ENCODE results near the gene PDLIM5.

Gene PDLIM5

DNA sequence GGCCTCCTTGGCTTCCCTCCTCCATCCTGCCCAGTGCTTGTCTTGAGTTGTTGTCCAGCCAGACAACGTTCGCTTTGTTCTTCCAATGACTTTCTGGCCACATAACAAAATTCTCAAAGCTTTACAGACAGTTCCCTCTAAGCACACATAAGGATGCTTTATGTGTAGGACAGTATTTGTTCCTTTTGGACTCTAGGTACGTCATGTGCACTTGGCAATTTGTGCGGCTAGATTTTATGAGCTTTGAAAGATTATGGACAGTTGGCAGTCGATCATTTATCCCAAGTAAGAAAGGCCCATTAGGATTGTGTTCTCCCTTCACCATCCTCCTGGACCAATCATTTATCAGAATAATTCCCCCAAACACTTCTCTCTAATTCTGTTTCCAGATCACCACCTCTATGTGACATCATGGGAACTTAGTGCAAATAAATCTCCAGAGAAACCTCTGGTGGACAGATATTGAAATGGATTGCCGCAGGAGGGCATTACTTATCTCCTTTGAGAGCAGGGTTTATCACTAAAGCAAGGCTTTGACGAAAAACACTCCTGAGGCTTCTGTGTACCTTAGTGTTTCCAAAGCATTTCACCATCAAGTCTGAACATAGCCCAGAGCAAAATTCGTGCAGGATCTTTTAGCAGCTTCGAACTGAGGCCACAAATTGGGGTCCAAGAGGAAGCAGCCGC lies 228.6 kb downstream of the PDLIM5 start:
- DNase-seq (ENCODE audit: low read depth in 2 of 3, low spot score in 1 of 3), result no peak

DNA sequence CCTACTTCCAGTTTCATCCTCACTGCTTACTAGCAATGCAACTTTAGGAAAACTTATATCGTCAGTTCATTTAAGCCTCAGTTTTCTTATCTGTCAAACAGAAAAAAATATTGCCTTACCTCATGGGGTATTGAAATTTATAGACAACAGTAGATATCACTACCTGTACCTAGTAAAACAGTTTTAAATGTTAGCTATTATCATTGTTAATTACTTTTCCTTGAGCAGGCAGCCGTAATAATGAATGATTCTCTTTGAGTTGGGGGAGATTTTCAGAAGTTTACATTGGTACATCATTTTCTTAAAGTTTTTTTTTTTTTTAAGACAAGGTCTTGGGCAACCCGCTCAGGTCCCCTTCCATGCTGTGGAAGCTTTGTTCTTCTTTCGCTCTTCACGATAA lies 234.3 kb downstream of the PDLIM5 start:
- DNase-seq (ENCODE audit: low read depth in 2 of 3, low spot score in 1 of 3), result no peak

DNA sequence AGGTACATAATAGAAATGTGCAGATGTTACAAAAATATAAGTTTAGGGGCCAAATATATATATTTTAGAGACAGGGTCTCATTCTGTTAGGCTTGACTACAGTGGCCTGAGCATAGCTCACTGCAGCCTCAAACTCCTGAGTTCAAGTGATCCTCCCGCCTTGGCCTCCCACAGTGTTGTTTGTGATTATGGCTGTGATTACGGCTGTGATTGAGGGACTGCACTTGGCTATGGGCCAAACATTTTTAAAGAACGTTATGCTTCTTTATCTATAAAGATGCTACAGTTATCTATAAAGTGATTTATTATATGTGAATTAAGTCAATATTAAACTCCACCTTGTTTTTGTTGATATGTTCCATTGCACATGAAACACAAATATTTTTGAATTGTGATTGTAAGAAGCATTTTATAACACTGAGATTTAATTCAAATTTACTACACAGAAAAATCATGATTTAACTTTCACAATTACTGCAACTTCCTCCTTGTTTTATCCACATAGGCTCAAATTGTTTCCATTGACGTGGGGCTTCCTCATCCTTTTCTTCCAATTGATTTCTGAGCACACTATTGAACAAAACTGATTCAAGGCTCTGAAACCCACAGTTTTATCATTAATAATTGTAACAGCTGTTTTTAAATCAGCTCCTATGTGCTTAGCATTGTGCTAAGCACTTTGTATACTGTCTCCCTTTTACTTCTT lies 237.6 kb downstream of the PDLIM5 start:
- no peak for DNase-seq (ENCODE audit: low read depth in 2 of 3, low spot score in 1 of 3)

DNA sequence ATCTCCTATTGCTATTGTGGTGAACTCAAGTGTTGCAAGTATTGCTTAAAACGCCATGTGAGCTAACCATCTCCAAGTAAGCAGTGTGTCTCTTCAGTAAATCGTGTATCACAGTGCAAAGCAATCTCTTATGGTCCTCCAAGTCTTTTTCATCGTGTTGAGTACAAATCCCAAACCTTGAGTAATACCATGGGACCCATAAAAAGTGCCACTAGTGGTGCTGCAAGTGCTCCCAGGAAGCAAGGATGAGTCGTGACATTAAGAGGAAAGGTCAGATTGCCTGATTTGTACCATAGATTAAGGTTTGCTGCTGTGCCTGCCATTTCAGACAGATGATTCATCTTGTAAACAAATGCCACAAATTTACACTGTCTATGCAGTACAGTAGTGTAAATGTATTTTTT lies 239.1 kb downstream of the PDLIM5 start:
- DNase-seq (ENCODE audit: low read depth in 2 of 3, low spot score in 1 of 3), result no peak

DNA sequence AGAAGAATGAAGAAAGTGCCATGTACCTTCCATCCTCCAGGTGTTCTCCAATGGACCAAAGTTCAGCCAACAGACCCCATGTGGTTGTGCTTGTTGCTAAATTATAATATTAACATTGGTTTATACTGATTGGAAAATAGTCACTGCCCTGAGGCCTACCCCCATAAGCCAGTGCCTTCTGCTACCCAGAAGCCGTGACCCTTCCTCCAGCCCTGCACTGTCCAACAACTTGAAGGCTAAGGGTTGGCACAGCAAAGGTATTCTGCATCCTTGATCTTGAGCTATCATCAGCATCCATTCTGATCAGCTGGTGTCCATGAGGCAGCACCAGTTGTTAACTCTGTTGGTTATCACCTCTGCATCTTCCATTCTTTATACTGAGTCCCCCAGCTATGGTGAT lies 239.8 kb downstream of the PDLIM5 start:
- DNase-seq (ENCODE audit: low read depth in 2 of 3, low spot score in 1 of 3), result no peak

DNA sequence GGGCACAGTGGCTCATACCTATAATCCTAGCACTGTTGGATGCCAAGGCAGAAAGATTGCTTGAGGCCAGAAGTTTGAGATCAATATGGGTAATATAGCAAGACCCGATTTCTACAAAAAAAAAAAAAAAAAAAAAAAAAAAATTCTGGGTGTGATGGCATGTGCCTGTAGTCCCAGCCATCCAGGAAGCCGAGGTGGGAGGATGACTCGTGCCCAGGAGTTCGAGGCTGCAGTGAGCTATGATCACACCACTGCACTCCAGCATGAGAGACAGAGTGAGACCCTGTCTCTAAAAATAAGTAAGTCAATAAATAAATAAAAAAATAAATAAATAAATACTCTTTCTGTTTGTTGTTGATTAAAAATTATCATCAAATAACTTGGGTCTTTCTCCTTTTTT lies 243.6 kb downstream of the PDLIM5 start:
- DNase-seq (ENCODE audit: low read depth in 2 of 3, low spot score in 1 of 3), result no peak

DNA sequence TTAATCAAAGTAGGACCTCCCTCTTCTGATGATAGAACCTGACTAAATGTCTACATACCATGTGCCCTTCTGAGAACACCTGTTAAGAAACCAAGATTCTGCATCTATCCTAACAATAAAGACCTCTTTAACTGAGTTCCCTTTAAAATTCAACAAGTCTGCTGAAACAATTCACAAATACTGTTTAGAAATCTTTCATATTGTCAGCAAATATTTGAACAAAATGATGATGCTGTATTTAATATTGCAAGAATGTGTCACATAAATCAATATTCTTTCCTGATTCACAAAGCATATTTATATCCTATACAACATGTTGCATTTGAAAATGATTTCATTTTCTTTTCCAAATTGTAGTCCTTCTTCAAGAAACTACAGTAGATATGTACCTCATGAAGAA lies 246.4 kb downstream of the PDLIM5 start:
- DNase-seq (ENCODE audit: low read depth in 2 of 3, low spot score in 1 of 3), result no peak

DNA sequence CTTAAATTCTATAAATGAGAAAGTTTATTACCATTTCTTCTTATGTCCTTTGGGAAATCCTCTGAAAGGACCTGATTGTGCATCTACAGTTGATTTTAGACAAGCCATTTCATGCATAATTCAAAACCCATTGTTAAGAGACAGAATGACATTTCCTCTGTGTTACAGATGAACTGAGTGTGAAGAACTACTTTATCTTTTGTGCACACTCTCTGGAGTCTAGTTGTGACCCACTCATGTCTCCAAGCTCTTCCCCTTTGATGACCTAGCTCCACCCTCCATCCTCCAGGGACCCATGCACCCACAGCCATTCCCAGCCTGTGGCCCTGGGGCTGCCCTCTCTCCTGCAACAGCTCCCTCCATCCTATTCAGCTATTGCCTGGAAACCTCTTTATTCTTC lies 248.6 kb downstream of the PDLIM5 start:
- no peak for DNase-seq (ENCODE audit: low read depth in 2 of 3, low spot score in 1 of 3)

DNA sequence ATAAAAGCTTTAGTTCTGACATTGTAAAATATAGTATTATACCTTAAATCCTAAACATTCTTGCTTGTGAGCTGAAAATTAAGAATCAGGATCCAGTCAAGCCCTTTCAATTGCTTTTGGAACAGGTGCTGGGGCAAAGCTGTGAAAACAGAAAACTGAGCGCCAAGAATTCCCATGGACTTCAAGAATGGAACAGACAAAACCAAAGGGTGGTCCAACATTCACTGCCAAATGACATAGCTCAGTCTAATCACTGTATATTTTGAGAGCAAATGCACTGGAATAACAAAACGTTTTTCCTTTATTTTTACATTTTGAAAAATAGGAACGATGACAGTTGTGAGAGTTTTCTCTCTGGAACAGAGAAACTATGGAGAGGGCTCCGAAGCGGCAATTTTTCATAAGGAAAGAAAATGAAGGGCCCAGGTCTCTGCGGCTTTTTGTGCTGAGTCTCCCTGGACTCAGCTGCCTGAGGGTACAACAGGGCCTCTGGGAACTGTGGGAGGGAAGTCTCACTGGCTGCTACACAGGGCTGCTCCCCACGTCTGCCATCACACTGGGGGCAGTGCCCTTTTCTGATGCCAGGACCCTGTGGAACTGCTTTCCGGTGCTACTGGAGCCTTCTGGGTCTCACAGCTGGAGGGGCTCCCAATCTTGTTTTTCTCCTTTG lies 250.0 kb downstream of the PDLIM5 start:
- no peak for DNase-seq (ENCODE audit: low read depth in 2 of 3, low spot score in 1 of 3)

DNA sequence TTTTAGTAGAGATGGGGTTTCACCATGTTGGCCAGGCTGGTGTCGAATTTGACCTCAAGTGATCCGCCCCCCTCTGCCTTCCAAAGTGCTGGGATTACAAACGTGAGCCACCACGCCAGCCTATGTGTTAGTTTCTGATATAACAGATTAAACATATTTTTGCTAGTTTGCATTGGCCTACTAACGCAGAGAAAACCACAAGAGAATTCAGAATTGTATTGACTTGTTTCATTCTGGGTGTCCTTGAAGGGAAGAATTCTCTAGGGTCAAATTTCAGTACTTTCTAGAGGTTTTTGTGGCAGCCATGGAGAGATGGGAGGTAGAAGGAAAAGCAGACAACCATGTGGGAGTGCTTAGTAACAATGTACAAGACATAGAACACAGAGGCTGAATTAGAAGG lies 259.9 kb downstream of the PDLIM5 start:
- no peak for DNase-seq (ENCODE audit: low read depth in 2 of 3, low spot score in 1 of 3)

DNA sequence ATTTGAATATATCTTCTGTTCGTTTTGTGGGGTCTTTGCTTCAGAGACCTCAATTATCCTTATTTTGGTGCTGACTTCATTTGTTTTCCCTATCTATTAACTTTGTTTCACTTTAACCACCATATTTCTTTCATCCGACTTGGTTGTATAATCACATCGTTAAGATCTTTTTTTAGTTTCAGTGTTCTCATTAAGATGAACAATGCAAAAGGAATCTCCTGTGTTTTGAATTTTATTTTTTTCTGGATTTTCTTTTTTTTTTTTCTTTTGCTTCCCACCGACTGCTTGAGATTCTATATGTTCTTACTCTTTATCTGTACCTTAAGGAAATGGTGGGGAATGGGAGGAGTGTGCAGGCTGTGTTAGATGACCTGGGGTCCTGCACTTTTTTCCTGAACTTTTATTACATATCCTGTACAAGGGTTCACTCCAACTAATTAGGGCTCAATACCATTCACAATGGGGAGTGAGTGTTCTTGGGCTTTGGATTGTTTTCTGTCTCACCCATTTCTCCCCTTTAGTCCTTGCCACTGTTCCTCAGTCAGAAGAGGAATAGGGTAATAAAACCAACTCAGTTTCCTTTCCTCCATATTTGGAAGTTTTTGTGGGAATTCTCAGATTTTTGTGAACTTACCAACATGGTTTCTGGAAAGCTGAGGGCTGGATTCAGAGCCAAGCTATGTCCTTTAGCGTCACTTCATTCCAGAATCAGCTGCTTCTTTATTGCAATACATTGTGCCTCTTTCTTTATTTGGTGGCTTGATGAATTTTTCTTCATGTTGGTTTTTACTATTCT lies 262.8 kb downstream of the PDLIM5 start:
- no peak for DNase-seq (ENCODE audit: low read depth in 2 of 3, low spot score in 1 of 3)

DNA sequence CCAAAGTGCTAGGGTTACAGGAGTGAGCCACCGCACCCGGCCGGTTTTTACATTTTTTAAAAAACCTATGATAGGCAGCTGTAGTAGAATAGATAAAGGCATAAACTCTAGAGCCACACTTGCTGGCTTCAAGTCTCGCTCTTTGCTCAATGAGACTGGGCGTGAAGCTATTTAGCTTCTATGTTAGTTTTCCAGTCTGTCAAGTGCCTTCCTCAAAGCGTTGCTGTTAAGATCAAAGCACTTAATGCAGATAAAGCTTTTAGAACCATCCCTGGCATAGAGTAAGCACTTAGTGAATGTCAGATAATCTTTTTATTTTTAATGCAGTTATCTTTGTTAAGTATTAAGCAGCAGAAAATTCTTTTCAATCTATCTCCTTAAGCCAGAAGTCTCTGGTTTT lies 264.0 kb downstream of the PDLIM5 start:
- DNase-seq (ENCODE audit: low read depth in 2 of 3, low spot score in 1 of 3), result no peak

Measured in stimulated activated CD4-positive, alpha-beta T cell treated with anti-CD3 and anti-CD28 coated beads, Interleukin-12 subunit alpha, Interleukin-12 subunit beta, amount 100 ng/mL, for 48 hours (primary cell).